ENCODE results near the gene SDCBP2. TPM values are rescaled to one million over a fixed set of nuclear protein-coding genes. Genes with fewer than 3 reads are reported as not detected.

SDCBP2 gene
- total and polyA plus RNA-seq, 10 of the 15 experiments (the other 5 are each of a cell fraction or from before 2014, with no cell fraction given) = 0.16 to 2.4 (median 1.1) TPM; not detected in 1

DNA sequence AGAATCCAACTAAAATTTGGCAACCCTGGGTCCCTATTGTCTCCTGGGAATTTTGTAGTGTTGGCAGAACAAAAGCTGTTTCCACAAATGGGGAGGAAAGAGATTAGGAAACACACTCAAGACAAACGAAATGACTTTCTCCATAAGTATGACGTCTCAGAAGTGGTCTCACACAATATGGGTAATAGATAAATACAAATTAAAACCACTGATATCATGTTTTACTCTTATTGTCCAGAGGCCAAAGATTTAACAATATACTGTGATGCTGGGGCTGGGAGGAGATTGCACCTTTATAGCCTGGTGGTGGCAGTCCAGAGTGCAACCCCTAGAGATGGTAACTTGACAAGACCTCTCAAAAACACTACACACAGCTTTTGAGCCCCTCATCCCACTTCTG, 45.3 kb upstream of the SDCBP2 start:
- no peaks in the 10 kb centered on the region for H3K9me3 ChIP-seq (replicated peaks; ENCODE audit: control insufficient read depth, insufficient read depth, low read length)
- H3K36me3 ChIP-seq (ENCODE audit: control insufficient read depth in 2 of 2, insufficient read depth in 2 of 2, low read length in 1 of 2) = peaks cover 13 to 36% of the 10 kb centered on the region in 2 experiments
- ChIA-PET POLR2A (interaction anchor here (4.1 kb wide), 1 partner anchor 17 kb away, joined by 46 read pairs; no protein-coding TSS in a partner anchor), SMC1A (ENCODE audit: uncharacterized antibody, unreplicated experiment) (interaction anchor here (3.9 kb wide), 1 partner anchor 17 kb away, joined by 34 read pairs; the partner anchor contains the start of gene FKBP1A), RAD21 (ENCODE audit: unreplicated experiment) (no interaction called here), CTCF (no interaction called here)
- intact Hi-C loops (cut with micrococcal nuclease; ENCODE audit: unreplicated experiment) = no loop called here
- H3K9ac ChIP-seq (ENCODE audit: control insufficient read depth, insufficient read depth, low read length) = no peak overlapping the region
- H3K27me3 ChIP-seq (replicated peaks in 1 of 2; ENCODE audit: control insufficient read depth in 2 of 2, insufficient read depth in 2 of 2, low read length in 1 of 2) = no peaks in the 10 kb centered on the region
- H3K4me2 ChIP-seq (ENCODE audit: control insufficient read depth, insufficient read depth) = no peak overlapping the region
- H3K4me3 ChIP-seq = no peak overlapping the region
- peaks cover 46% of the 10 kb centered on the region for H3K79me2 ChIP-seq (ENCODE audit: control insufficient read depth, insufficient read depth, low read length)
- in situ Hi-C loops (cut with MboI) = no loop called here
- no peak for TF ChIP-seq EGR1 (IDR thresholded peaks at IDR 0.05; ENCODE audit: borderline replicate concordance in 1 of 2, low read depth in 2 of 2, low read length in 2 of 2)
- no peak for TF ChIP-seq NFXL1 (IDR thresholded peaks at IDR 0.05; ENCODE audit: borderline replicate concordance)
- TF ChIP-seq, protein P1, sequence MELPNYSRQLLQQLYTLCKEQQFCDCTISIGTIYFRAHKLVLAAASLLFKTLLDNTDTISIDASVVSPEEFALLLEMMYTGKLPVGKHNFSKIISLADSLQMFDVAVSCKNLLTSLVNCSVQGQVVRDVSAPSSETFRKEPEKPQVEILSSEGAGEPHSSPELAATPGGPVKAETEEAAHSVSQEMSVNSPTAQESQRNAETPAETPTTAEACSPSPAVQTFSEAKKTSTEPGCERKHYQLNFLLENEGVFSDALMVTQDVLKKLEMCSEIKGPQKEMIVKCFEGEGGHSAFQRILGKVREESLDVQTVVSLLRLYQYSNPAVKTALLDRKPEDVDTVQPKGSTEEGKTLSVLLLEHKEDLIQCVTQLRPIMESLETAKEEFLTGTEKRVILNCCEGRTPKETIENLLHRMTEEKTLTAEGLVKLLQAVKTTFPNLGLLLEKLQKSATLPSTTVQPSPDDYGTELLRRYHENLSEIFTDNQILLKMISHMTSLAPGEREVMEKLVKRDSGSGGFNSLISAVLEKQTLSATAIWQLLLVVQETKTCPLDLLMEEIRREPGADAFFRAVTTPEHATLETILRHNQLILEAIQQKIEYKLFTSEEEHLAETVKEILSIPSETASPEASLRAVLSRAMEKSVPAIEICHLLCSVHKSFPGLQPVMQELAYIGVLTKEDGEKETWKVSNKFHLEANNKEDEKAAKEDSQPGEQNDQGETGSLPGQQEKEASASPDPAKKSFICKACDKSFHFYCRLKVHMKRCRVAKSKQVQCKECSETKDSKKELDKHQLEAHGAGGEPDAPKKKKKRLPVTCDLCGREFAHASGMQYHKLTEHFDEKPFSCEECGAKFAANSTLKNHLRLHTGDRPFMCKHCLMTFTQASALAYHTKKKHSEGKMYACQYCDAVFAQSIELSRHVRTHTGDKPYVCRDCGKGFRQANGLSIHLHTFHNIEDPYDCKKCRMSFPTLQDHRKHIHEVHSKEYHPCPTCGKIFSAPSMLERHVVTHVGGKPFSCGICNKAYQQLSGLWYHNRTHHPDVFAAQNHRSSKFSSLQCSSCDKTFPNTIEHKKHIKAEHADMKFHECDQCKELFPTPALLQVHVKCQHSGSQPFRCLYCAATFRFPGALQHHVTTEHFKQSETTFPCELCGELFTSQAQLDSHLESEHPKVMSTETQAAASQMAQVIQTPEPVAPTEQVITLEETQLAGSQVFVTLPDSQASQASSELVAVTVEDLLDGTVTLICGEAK (IDR thresholded peaks at IDR 0.05; ENCODE audit: borderline replicate concordance) = no peak
- TF ChIP-seq BCL11A (IDR thresholded peaks at IDR 0.05; ENCODE audit: low read depth, low read length) = no peak
- no peak for TF ChIP-seq SRF (IDR thresholded peaks at IDR 0.05; ENCODE audit: low read depth in 2 of 2, low read length in 2 of 2)
- no peak for TF ChIP-seq SPI1 (IDR thresholded peaks at IDR 0.05; ENCODE audit: borderline replicate concordance, insufficient read depth, low read depth, low read length)
- no peak for TF ChIP-seq WRNIP1 (IDR thresholded peaks at IDR 0.05; ENCODE audit: borderline replicate concordance, low read depth, low read length)
- TF ChIP-seq, protein P2, sequence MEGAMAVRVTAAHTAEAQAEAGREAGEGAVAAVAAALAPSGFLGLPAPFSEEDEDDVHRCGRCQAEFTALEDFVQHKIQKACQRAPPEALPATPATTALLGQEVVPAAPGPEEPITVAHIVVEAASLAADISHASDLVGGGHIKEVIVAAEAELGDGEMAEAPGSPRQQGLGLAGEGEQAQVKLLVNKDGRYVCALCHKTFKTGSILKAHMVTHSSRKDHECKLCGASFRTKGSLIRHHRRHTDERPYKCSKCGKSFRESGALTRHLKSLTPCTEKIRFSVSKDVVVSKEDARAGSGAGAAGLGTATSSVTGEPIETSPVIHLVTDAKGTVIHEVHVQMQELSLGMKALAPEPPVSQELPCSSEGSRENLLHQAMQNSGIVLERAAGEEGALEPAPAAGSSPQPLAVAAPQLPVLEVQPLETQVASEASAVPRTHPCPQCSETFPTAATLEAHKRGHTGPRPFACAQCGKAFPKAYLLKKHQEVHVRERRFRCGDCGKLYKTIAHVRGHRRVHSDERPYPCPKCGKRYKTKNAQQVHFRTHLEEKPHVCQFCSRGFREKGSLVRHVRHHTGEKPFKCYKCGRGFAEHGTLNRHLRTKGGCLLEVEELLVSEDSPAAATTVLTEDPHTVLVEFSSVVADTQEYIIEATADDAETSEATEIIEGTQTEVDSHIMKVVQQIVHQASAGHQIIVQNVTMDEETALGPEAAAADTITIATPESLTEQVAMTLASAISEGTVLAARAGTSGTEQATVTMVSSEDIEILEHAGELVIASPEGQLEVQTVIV (IDR thresholded peaks at IDR 0.05; ENCODE audit: borderline replicate concordance, partially characterized antibody) = no peak
- WGBS (ENCODE audit: insufficient coverage, insufficient replicate concordance, low lambda C conversion rate, missing lambda C conversion rate) = 97% methylated on average over 2 of the region's 2 CpGs
- peaks cover 7% of the 10 kb centered on the region; the same call in 1 of the 2 replicates for H4K20me1 ChIP-seq (ENCODE audit: control insufficient read depth, insufficient read depth)
- H2AFZ ChIP-seq (ENCODE audit: control insufficient read depth, low read depth, low read length) = no peak overlapping the region
- peaks cover 33% of the 10 kb centered on the region for H3K4me1 ChIP-seq (ENCODE audit: control insufficient read depth, insufficient read depth, low read length)
- no peak overlapping the region for H3K27ac ChIP-seq (ENCODE audit: control insufficient read depth, insufficient read depth)
- DNase-seq (ENCODE audit: low read depth, low spot score) (no peak), ATAC-seq (no peak), FAIRE-seq (no peak)
- BruUV-seq (replicated peaks) = no TSS peak

Data from GM12878 (cell line).